HG03095 (cell line): ENCODE data around the gene INTS2.
"Not testable (repeated sequence)": the region's sequence is repeated elsewhere in the genome, so short reads cannot be mapped to it uniquely, and the experiment has no call there.

ENCODE experiments used
- ATAC-seq: cut with Tn5 transposase; IDR thresholded peaks from one replicate; pipeline ENCODE4 v1.9.1; 2021; ENCODE audit warnings: moderate library complexity; ENCODE audit not compliant: unreplicated experiment

INTS2 gene

GRCh38 chr17:61852857-61853256, 74.9 kb downstream of the INTS2 start:
- no peak for ATAC-seq

- no peak for ATAC-seq
These were observed 78.1 kb downstream of the INTS2 start for GRCh38 chr17:61849674-61850073.

- no peak for ATAC-seq
These were observed 78.9 kb downstream of the INTS2 start for GRCh38 chr17:61848896-61849295.

GRCh38 chr17:61848247-61848646, 79.5 kb downstream of the INTS2 start:
- ATAC-seq = no peak

GRCh38 chr17:61847659-61848058, 80.1 kb downstream of the INTS2 start:
- ATAC-seq = no peak

- no peak for ATAC-seq
These were observed 80.9 kb downstream of the INTS2 start for GRCh38 chr17:61846761-61847375.

- no peak for ATAC-seq
These were observed 81.7 kb downstream of the INTS2 start for GRCh38 chr17:61846088-61846487.

- no peak for ATAC-seq
These were observed 84.3 kb downstream of the INTS2 start for GRCh38 chr17:61843435-61843834.

- no peak for ATAC-seq
These were observed 84.9 kb downstream of the INTS2 start for GRCh38 chr17:61842899-61843298.

GRCh38 chr17:61839300-61839786, 88.4 kb downstream of the INTS2 start:
- ATAC-seq = no peak

- ATAC-seq = no peak
These were observed 90.4 kb downstream of the INTS2 start for GRCh38 chr17:61837175-61838051.

- no peak for ATAC-seq
These were observed 91.3 kb downstream of the INTS2 start for GRCh38 chr17:61836266-61837174.

GRCh38 chr17:61835606-61836005, 92.2 kb downstream of the INTS2 start:
- ATAC-seq = no peak

GRCh38 chr17:61834610-61835009, 93.2 kb downstream of the INTS2 start:
- ATAC-seq = no peak

- no peak for ATAC-seq
These were observed 94.1 kb downstream of the INTS2 start for GRCh38 chr17:61833536-61834193.

- ATAC-seq = no peak
These were observed 95.3 kb downstream of the INTS2 start for GRCh38 chr17:61832463-61832862.

- no peak for ATAC-seq
These were observed 96.7 kb downstream of the INTS2 start for GRCh38 chr17:61831099-61831498.

- no peak for ATAC-seq
These were observed 99.1 kb downstream of the INTS2 start for GRCh38 chr17:61828694-61829093.

- no peak for ATAC-seq
These were observed 100.0 kb downstream of the INTS2 start for GRCh38 chr17:61827649-61828395.

GRCh38 chr17:61826866-61827265, 100.9 kb downstream of the INTS2 start:
- ATAC-seq = not testable (repeated sequence)
